Measurements from ENCODE around the gene KYNU.

GRCh38 chr2:143084462-143084861 lies 207.0 kb downstream of the KYNU start:
- TF ChIP-seq CTCF (IDR thresholded peaks at IDR 0.05) (no peak), POLR2AphosphoS5 (IDR thresholded peaks at IDR 0.05) (no peak), POLR2A (IDR thresholded peaks at IDR 0.05) (no peak)
